Mesendoderm (in vitro differentiated cells): ENCODE results near the gene CD84.
"Not testable (repeated sequence)": the region's sequence is repeated elsewhere in the genome, so short reads cannot be mapped to it uniquely, and the experiment has no call there.

ENCODE experiments used
- DNase-seq: peaks from one replicate; pipeline ENCODE4 v3.0.0; 2013
- H2AK5ac ChIP-seq: 2 replicates; pipeline ENCODE4 v1.6.1; 2013; ENCODE audit warnings: low read length, inconsistent platforms
- H2BK120ac ChIP-seq: 2 replicates; pipeline ENCODE4 v1.6.1; 2013; ENCODE audit warnings: low read depth, mild to moderate bottlenecking, low read length, moderate library complexity, mixed read lengths
- H2BK15ac ChIP-seq: replicated peaks from 2 replicates; pipeline ENCODE4 v1.6.1; 2013; ENCODE audit warnings: low read depth, mild to moderate bottlenecking, moderate library complexity
- H2BK5ac ChIP-seq: 2 replicates; pipeline ENCODE4 v1.6.1; 2013; ENCODE audit warnings: low read length, inconsistent platforms
- H3K18ac ChIP-seq: 2 replicates; pipeline ENCODE4 v1.6.1; 2013; ENCODE audit warnings: mild to moderate bottlenecking, low read length, mixed read lengths
- H3K23ac ChIP-seq: one replicate; pipeline ENCODE4 v1.6.1; 2013; ENCODE audit warnings: low read length
- H3K27ac ChIP-seq: 2 replicates; pipeline ENCODE4 v1.5.1; 2013; ENCODE audit warnings: low read depth, mild to moderate bottlenecking, inconsistent platforms, low read length, moderate library complexity
- H3K27me3 ChIP-seq: 2 replicates; pipeline ENCODE4 v1.6.1; 2013; ENCODE audit warnings: low read length, control low read depth, mild to moderate bottlenecking, inconsistent platforms; ENCODE audit not compliant: insufficient read depth, poor library complexity
- H3K36me3 ChIP-seq: 2 replicates; pipeline ENCODE4 v1.6.1; 2013; ENCODE audit warnings: low read length, inconsistent platforms; ENCODE audit not compliant: control insufficient read depth, insufficient read depth
- H3K4ac ChIP-seq: one replicate; pipeline ENCODE4 v1.6.1; 2013; ENCODE audit warnings: low read depth, mild to moderate bottlenecking, low read length, moderate library complexity
- H3K4me1 ChIP-seq: 2 replicates; pipeline ENCODE4 v1.6.1; 2013; ENCODE audit warnings: low read depth, low read length, inconsistent platforms; ENCODE audit not compliant: control insufficient read depth
- H3K4me2 ChIP-seq: 2 replicates; pipeline ENCODE4 v1.6.1; 2013; ENCODE audit warnings: low read length
- H3K4me3 ChIP-seq: 2 replicates; pipeline ENCODE4 v1.5.1; 2013; ENCODE audit warnings: mild to moderate bottlenecking, low read length
- H3K56ac ChIP-seq: one replicate; pipeline ENCODE4 v1.6.1; 2013; ENCODE audit warnings: low read length
- H3K79me1 ChIP-seq: 2 replicates; pipeline ENCODE4 v1.6.1; 2013; ENCODE audit warnings: low read length, inconsistent platforms
- H3K79me2 ChIP-seq: 2 replicates; pipeline ENCODE4 v1.6.1; 2013; ENCODE audit warnings: mild to moderate bottlenecking, low read length; ENCODE audit not compliant: control insufficient read depth, insufficient read depth
- H3K9ac ChIP-seq: 2 replicates; pipeline ENCODE4 v1.6.1; 2013; ENCODE audit warnings: low read length, inconsistent platforms
- H4K5ac ChIP-seq: one replicate; pipeline ENCODE4 v1.6.1; 2013; ENCODE audit warnings: low read length
- H4K8ac ChIP-seq: one replicate; pipeline ENCODE4 v1.6.1; 2013; ENCODE audit warnings: low read depth, mild to moderate bottlenecking, control low read depth, low read length, moderate library complexity
- WGBS: extraction: QIAGEN DNeasy Blood & Tissue Kit; methylation state at CpG from one replicate; pipeline ENCODE4 v1.1.7; 2013; ENCODE audit warnings: low lambda C conversion rate, missing lambda C conversion rate; ENCODE audit not compliant: insufficient coverage; ENCODE audit errors: extremely low coverage; 5-methylcytosine and 5-hydroxymethylcytosine counted together

The CD84 gene

GRCh38 chr1:160504651-160505050 lies 74.6 kb downstream of the CD84 start:
- Histone ChIP-seq H3K27me3 (peaks cover 2% of the 10 kb centered on the region), H3K9ac (no peak overlapping the region), H3K56ac (no peak overlapping the region), H3K4me3 (no peak overlapping the region), H3K4me2 (no peak overlapping the region), H4K5ac (no peak overlapping the region), H2BK120ac (no peak overlapping the region), H3K27ac (no peak overlapping the region), H2AK5ac (no peak overlapping the region), H3K4me1 (no peaks in the 10 kb centered on the region), H4K8ac (no peak overlapping the region), H3K4ac (no peak overlapping the region), H2BK5ac (no peak overlapping the region), H2BK15ac (no peak overlapping the region), H3K18ac (no peak overlapping the region), H3K79me1 (no peaks in the 10 kb centered on the region), H3K79me2 (no peaks in the 10 kb centered on the region), H3K36me3 (no peaks in the 10 kb centered on the region), H3K23ac (no peak overlapping the region)
- WGBS: no CpG with 5 or more reads among the region's 2 CpGs
- DNase-seq: no peak

- no CpG with 5 or more reads among the region's 6 CpGs for WGBS
- Histone ChIP-seq H3K4me2 (no peak overlapping the region), H3K36me3 (no peaks in the 10 kb centered on the region), H3K23ac (no peak overlapping the region), H2BK120ac (no peak overlapping the region), H3K56ac (no peak overlapping the region), H3K27ac (no peak overlapping the region), H3K18ac (no peak overlapping the region), H3K4ac (no peak overlapping the region), H3K27me3 (peaks cover 2% of the 10 kb centered on the region), H4K8ac (no peak overlapping the region), H2BK15ac (no peak overlapping the region), H2BK5ac (no peak overlapping the region), H4K5ac (no peak overlapping the region), H3K4me3 (no peak overlapping the region), H3K4me1 (no peaks in the 10 kb centered on the region), H2AK5ac (no peak overlapping the region), H3K79me1 (no peaks in the 10 kb centered on the region), H3K79me2 (no peaks in the 10 kb centered on the region), H3K9ac (no peak overlapping the region)
- DNase-seq: no peak
These were observed 76.2 kb downstream of the CD84 start for GRCh38 chr1:160503087-160503486.

GRCh38 chr1:160500321-160500990 lies 78.8 kb downstream of the CD84 start:
- peaks cover 2% of the 10 kb centered on the region for H3K27me3 ChIP-seq
- no peak overlapping the region for H3K27ac ChIP-seq
- WGBS: no CpG with 5 or more reads among the region's 1 CpG
- H3K79me2 ChIP-seq: no peaks in the 10 kb centered on the region
- no peak overlapping the region for H3K4me3 ChIP-seq
- H3K56ac ChIP-seq: no peak overlapping the region
- H4K8ac ChIP-seq: no peak overlapping the region
- no peaks in the 10 kb centered on the region for H3K79me1 ChIP-seq
- no peak overlapping the region for H2BK120ac ChIP-seq
- no peak overlapping the region for H3K18ac ChIP-seq
- H2BK15ac ChIP-seq: no peak overlapping the region
- H2AK5ac ChIP-seq: no peak overlapping the region
- H3K9ac ChIP-seq: no peak overlapping the region
- H3K4me2 ChIP-seq: no peak overlapping the region
- H3K4ac ChIP-seq: no peak overlapping the region
- no peaks in the 10 kb centered on the region for H3K36me3 ChIP-seq
- H2BK5ac ChIP-seq: no peak overlapping the region
- no peak for DNase-seq
- no peak overlapping the region for H4K5ac ChIP-seq
- no peaks in the 10 kb centered on the region for H3K4me1 ChIP-seq
- H3K23ac ChIP-seq: no peak overlapping the region

GRCh38 chr1:160499631-160500030 lies 79.7 kb downstream of the CD84 start:
- Histone ChIP-seq H3K4me1 (no peaks in the 10 kb centered on the region), H2BK5ac (no peak overlapping the region), H3K23ac (no peak overlapping the region), H3K18ac (no peak overlapping the region), H3K79me2 (no peaks in the 10 kb centered on the region), H3K4me2 (no peak overlapping the region), H3K4ac (no peak overlapping the region), H3K9ac (no peak overlapping the region), H3K27ac (no peak overlapping the region), H4K8ac (no peak overlapping the region), H3K79me1 (no peaks in the 10 kb centered on the region), H2BK15ac (no peak overlapping the region), H3K56ac (no peak overlapping the region), H3K27me3 (peaks cover 2% of the 10 kb centered on the region), H3K36me3 (no peaks in the 10 kb centered on the region), H4K5ac (no peak overlapping the region), H3K4me3 (no peak overlapping the region), H2BK120ac (no peak overlapping the region), H2AK5ac (no peak overlapping the region)
- WGBS: no CpG with 5 or more reads among the region's 1 CpG
- DNase-seq: no peak

GRCh38 chr1:160498301-160499065 lies 80.8 kb downstream of the CD84 start:
- H2BK120ac ChIP-seq, H3K4me2 ChIP-seq, H3K4me3 ChIP-seq, H3K79me2 ChIP-seq, H3K23ac ChIP-seq, H3K36me3 ChIP-seq, H2BK5ac ChIP-seq, H3K79me1 ChIP-seq, H3K27me3 ChIP-seq, H2BK15ac ChIP-seq, H2AK5ac ChIP-seq, H3K27ac ChIP-seq, DNase-seq, H3K56ac ChIP-seq, H3K18ac ChIP-seq, H3K4ac ChIP-seq, H3K4me1 ChIP-seq, H4K5ac ChIP-seq, H3K9ac ChIP-seq, H4K8ac ChIP-seq: not testable (repeated sequence)
- no CpG with 5 or more reads among the region's 3 CpGs for WGBS
